ENCODE results near the gene ABCA13. TPM values are rescaled to one million over a fixed set of nuclear protein-coding genes. Genes with fewer than 3 reads are reported as not detected.

Gene ABCA13
- total RNA-seq, 1 donor from 2014 or later, result 0.69 TPM

DNA sequence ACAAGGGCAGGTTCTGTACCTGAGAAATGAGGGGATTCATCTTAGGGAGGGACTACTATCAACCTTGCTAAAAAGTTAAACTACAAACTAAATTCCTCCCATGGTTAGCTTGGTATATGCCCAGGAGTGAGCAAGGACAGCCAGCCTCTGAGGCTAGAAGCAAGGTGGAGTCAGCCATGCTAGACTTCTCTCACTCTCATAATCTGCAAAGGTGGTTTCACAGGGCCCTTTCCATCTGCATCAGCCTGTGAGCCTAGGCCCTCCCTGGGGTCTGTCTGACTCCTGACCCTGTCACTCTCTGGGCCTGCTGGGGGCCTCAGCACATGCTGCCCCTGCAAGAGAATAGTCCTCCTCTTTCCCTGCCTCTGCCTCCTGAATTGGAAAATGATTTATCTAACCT lies 66.1 kb downstream of the ABCA13 start:
- no peak overlapping the region for H3K4me3 ChIP-seq (ENCODE audit: low read depth, low read length)
- TF ChIP-seq, protein P1, sequence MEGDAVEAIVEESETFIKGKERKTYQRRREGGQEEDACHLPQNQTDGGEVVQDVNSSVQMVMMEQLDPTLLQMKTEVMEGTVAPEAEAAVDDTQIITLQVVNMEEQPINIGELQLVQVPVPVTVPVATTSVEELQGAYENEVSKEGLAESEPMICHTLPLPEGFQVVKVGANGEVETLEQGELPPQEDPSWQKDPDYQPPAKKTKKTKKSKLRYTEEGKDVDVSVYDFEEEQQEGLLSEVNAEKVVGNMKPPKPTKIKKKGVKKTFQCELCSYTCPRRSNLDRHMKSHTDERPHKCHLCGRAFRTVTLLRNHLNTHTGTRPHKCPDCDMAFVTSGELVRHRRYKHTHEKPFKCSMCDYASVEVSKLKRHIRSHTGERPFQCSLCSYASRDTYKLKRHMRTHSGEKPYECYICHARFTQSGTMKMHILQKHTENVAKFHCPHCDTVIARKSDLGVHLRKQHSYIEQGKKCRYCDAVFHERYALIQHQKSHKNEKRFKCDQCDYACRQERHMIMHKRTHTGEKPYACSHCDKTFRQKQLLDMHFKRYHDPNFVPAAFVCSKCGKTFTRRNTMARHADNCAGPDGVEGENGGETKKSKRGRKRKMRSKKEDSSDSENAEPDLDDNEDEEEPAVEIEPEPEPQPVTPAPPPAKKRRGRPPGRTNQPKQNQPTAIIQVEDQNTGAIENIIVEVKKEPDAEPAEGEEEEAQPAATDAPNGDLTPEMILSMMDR (conservative IDR thresholded peaks at IDR 0.05; ENCODE audit: low read depth, low read length), result no peak
- no peak for DNase-seq (ENCODE audit: low read depth)

DNA sequence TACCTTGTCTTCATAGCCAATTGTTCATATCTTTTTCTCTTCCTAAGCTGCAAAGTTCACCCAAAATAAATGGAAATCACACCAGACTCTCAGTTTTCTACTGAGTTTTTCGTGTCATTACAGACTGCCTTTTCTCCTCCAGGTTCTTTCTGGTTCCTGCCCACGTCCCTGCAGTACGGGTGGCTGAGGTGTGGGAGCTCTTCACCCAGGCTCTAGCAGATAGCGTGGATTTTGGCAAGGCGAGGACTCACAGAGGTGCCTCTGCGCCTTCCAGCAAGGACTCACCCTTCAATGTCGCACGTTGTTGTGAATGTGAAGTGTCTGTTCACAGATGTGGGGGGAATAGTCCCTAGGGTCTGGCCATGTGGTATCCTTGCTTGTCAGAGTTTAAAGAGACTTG lies 71.6 kb downstream of the ABCA13 start:
- no peak overlapping the region for H3K4me3 ChIP-seq (ENCODE audit: low read depth, low read length)
- DNase-seq (ENCODE audit: low read depth), result no peak
- TF ChIP-seq, protein P1 (conservative IDR thresholded peaks at IDR 0.05; ENCODE audit: low read depth, low read length), result no peak

DNA sequence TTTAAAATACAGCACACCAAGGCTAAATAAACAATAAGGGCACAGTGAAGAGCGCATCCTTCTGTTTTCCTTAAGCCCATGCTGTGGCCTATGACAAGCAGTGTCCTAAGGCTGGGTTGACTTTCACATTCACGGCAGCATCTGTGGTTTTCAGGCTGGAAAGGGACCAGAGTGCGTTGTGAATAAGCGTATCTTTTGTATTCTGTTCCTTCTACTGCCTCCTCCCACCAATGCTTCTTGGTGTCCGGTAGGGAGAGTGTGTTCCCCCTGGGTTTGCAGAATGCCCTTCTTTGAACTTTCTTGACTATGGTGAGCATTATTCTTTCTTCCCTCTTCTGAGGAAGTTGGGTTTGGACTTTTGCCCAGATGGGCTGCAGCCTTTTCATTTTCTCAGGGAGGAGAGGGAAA lies 73.6 kb downstream of the ABCA13 start:
- TF ChIP-seq, protein P1 (conservative IDR thresholded peaks at IDR 0.05; ENCODE audit: low read depth, low read length), result no peak
- no peak overlapping the region for H3K4me3 ChIP-seq (ENCODE audit: low read depth, low read length)
- DNase-seq (ENCODE audit: low read depth), result no peak

DNA sequence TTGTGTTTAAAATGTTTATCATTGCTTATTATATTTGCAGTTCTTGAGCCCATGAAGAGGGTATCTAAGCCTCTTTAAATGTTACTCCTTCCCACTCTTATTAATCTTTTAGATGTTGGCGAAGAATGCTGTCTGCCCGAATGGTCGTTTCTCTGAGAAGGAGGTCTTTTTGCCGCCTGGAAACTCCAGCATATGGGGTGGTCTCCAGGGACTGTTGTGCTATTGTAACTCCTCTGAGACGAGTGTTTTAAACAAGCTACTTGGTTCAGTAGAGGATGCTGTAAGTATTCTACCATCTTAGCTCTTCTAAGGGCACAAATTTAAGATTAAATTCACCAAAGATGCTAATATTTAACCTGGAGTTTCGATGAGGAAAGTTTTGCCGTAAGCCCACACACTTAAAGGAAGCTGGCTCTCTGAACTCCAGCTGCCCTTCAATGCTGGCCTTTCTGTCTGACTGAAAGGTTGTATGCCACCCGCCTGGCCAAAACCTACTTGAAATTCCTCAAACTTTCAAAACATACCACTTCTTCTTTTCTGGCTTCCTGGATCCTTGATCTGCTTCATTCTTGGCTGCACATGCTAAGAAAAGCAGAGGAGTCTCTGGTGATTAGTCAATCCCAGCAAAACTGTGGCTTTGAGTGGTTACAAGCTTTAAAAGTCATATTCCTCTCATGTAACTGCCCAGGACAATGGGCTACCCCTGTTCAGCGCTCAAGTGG lies 74.7 kb downstream of the ABCA13 start:
- DNase-seq (ENCODE audit: low read depth), result no peak
- TF ChIP-seq, protein P1 (conservative IDR thresholded peaks at IDR 0.05; ENCODE audit: low read depth, low read length), result no peak
- H3K4me3 ChIP-seq (ENCODE audit: low read depth, low read length), result no peak overlapping the region

- no peak for DNase-seq (ENCODE audit: low read depth)
- TF ChIP-seq, protein P1 (conservative IDR thresholded peaks at IDR 0.05; ENCODE audit: low read depth, low read length), result no peak
- no peak overlapping the region for H3K4me3 ChIP-seq (ENCODE audit: low read depth, low read length)
Observed at GRCh38 chr7:48249166-48249565, 77.9 kb downstream of the ABCA13 start.

- H3K4me3 ChIP-seq (ENCODE audit: low read depth, low read length), result no peak overlapping the region
- DNase-seq (ENCODE audit: low read depth), result no peak
- TF ChIP-seq, protein P1 (conservative IDR thresholded peaks at IDR 0.05; ENCODE audit: low read depth, low read length), result no peak
Observed at GRCh38 chr7:48250441-48250951, 79.2 kb downstream of the ABCA13 start.

DNA sequence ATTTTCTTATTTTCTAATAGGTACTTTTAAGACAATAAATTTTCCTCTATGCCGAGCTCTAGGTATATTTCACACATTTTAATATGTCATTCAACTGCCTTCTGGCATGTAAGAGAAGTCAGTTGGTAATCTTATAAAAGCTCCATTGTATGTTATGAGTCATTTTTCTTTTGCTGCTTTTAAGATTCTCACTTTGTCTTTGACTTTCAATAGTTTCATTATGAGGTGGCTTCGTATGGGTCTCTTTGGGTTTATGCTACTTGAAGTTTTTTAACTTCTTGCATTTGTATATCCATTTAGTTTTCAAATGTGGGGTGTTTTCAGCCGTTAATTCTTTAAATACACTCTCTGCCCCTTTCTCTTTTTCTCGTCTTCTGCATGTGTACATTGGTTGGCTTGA lies 80.5 kb downstream of the ABCA13 start:
- H3K4me3 ChIP-seq (ENCODE audit: low read depth, low read length), result no peak overlapping the region
- TF ChIP-seq, protein P1 (conservative IDR thresholded peaks at IDR 0.05; ENCODE audit: low read depth, low read length), result no peak
- DNase-seq (ENCODE audit: low read depth), result no peak
